Fibroblast of skin of left biceps (primary cell): Measurements from ENCODE around the gene FAM181A.
A peak's percentile ranks its signal among the peaks of the same experiment; 100 is the strongest.

Experiments
- DNase-seq, 2 experiments: peaks; one replicate each; pipeline ENCODE4 v3.0.0-alpha.2; 2013; ENCODE audit warnings: low read depth in 2 of 2

The FAM181A gene

GRCh38 chr14:93950948-93951634 is 23.9 kb downstream of the FAM181A start:
- DNase-seq = no peak

- DNase-seq = no peak
Measured at GRCh38 chr14:93951635-93952540, 24.7 kb downstream of the FAM181A start.

GRCh38 chr14:93952829-93953228 is 25.7 kb downstream of the FAM181A start:
- DNase-seq = no peak

GRCh38 chr14:93953263-93953662 is 26.1 kb downstream of the FAM181A start:
- DNase-seq = no peak

GRCh38 chr14:93953739-93954515 is 26.8 kb downstream of the FAM181A start:
- no peak for DNase-seq

- DNase-seq = no peak
Measured at GRCh38 chr14:93954516-93954830, 27.3 kb downstream of the FAM181A start.

GRCh38 chr14:93954900-93955849 is 28.0 kb downstream of the FAM181A start:
- no peak for DNase-seq

GRCh38 chr14:93955850-93956481 is 28.8 kb downstream of the FAM181A start:
- no peak for DNase-seq

GRCh38 chr14:93956514-93957332 is 29.6 kb downstream of the FAM181A start:
- no peak for DNase-seq

GRCh38 chr14:93957333-93957710 is 30.2 kb downstream of the FAM181A start:
- DNase-seq = no peak

- no peak for DNase-seq
Measured at GRCh38 chr14:93957751-93958566, 30.8 kb downstream of the FAM181A start.

- DNase-seq = no peak
Measured at GRCh38 chr14:93958567-93959238, 31.6 kb downstream of the FAM181A start.

- peak; percentile 25 to 34 for DNase-seq
Measured at GRCh38 chr14:93959239-93960107, 32.3 kb downstream of the FAM181A start.

- no peak for DNase-seq
Measured at GRCh38 chr14:93960108-93960475, 32.9 kb downstream of the FAM181A start.

- no peak for DNase-seq
Measured at GRCh38 chr14:93960774-93961438, 33.8 kb downstream of the FAM181A start.

- DNase-seq = no peak
Measured at GRCh38 chr14:93961620-93962019, 34.5 kb downstream of the FAM181A start.
